ENCODE measurements around the gene DOCK3. TPM values are rescaled to one million over a fixed set of nuclear protein-coding genes. Genes with fewer than 3 reads are reported as not detected.

Gene DOCK3
- total RNA-seq, result 0.09 and 0.16 TPM in 2 replicates

GRCh38 chr3:50674349-50675178 is at the start of gene DOCK3:
DOCK3 (plus strand) TSS chr3:50674927; CDS start chr3:50675264, 337 bp downstream.

GRCh38 chr3:51384726-51385473 is 710.2 kb downstream of the DOCK3 start, which contains the start of gene MANF:
MANF (plus strand) TSS chr3:51385291; CDS start chr3:51385343, 52 bp downstream.

GRCh38 chr3:51391075-51391565 is 716.4 kb downstream of the DOCK3 start, which contains the start of gene RBM15B:
RBM15B (plus strand) TSS chr3:51391285; CDS start chr3:51391400, 115 bp downstream.

Other genes starting within 250 kb of the DOCK3 start
- gene CACNA2D2, start 171.3 kb upstream of the DOCK3 start, total RNA-seq, result 0.09 and 0.16 TPM in 2 replicates
- gene C3orf18, start 107.2 kb upstream of the DOCK3 start, total RNA-seq, result 19.4 and 23.2 TPM in 2 replicates
- 8.7 and 12.1 TPM in 2 replicates for gene HEMK1, start 105.4 kb upstream of the DOCK3 start, total RNA-seq
- 0.77 and 0.95 TPM in 2 replicates for gene CISH, start 63.2 kb upstream of the DOCK3 start, total RNA-seq
- gene MAPKAPK3, start 57.8 kb upstream of the DOCK3 start, total RNA-seq, result 22.5 and 32.2 TPM in 2 replicates

All from bronchial smooth muscle cell (primary cell).